ENCODE data around the gene MRPS18A.
A peak's percentile ranks its signal among the peaks of the same experiment; 100 is the strongest.

The MRPS18A gene

DNA sequence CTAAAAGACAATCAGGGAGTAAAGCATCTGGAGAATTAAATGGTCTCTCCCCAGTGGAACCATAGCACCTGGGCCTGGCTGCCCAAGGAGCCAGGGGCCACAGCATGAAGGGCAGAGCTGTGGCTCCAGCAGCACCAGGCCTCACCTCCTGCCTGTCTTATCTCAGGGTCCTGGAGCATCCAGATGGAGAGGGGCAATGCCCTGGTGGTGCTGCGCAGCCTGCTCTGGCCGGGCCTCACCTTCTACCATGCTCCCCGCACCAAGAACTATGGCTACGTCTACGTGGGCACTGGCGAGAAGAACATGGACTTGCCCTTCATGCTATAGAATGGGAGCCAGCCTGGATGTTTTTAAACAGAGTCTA lies 17.0 kb downstream of the MRPS18A start:
- no peak for DNase-seq (ENCODE audit: extremely low spot score)
- CTCF ChIA-PET = interaction anchor here (1.1 to 1.6 kb wide), 3 partner anchors 40 to 408 kb away, joined by 3 to 4 read pairs (median 3); partner anchors contain the start of gene VEGFA
- POLR2A ChIA-PET = interaction anchor here (1.0 to 2.3 kb wide), 5 partner anchors 17 to 41 kb away, joined by 3 to 9 read pairs (median 4); partner anchors contain the start of genes GTPBP2, MAD2L1BP and MRPS18A
- no peak for TF ChIP-seq ARNT (IDR thresholded peaks at IDR 0.05)
- no peak for TF ChIP-seq TARDBP (IDR thresholded peaks at IDR 0.05)
- TF ChIP-seq, protein P1, sequence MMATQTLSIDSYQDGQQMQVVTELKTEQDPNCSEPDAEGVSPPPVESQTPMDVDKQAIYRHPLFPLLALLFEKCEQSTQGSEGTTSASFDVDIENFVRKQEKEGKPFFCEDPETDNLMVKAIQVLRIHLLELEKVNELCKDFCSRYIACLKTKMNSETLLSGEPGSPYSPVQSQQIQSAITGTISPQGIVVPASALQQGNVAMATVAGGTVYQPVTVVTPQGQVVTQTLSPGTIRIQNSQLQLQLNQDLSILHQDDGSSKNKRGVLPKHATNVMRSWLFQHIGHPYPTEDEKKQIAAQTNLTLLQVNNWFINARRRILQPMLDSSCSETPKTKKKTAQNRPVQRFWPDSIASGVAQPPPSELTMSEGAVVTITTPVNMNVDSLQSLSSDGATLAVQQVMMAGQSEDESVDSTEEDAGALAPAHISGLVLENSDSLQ (IDR thresholded peaks at IDR 0.05) = no peak
- TF ChIP-seq CTBP1 (IDR thresholded peaks at IDR 0.05; ENCODE audit: borderline replicate concordance) = no peak
- no peak for TF ChIP-seq SUZ12 (IDR thresholded peaks at IDR 0.05)
- no peak for TF ChIP-seq HDGF (IDR thresholded peaks at IDR 0.05; ENCODE audit: borderline replicate concordance)
- no peak for TF ChIP-seq ZNF384 (IDR thresholded peaks at IDR 0.05)
- TF ChIP-seq L3MBTL2 (conservative IDR thresholded peaks at IDR 0.05) = no peak
- no peak for TF ChIP-seq FOXK2 (IDR thresholded peaks at IDR 0.05)
- TF ChIP-seq LEF1 (IDR thresholded peaks at IDR 0.05; ENCODE audit: borderline replicate concordance) = no peak
- TF ChIP-seq FOXM1 (IDR thresholded peaks at IDR 0.05; ENCODE audit: borderline replicate concordance) = no peak

GRCh38 chr6:43669922-43670622 lies 17.5 kb downstream of the MRPS18A start:
- POLR2A ChIA-PET = interaction anchor here (1.0 to 2.3 kb wide), 3 partner anchors 26 to 41 kb away, joined by 3 to 9 read pairs (median 4); partner anchors contain the start of genes GTPBP2 and MAD2L1BP

GRCh38 chr6:43669050-43669921 lies 18.3 kb downstream of the MRPS18A start:
- DNase-seq (ENCODE audit: extremely low spot score) = no peak
- ChIA-PET CTCF (interaction anchor here (0.8 to 1.6 kb wide), 7 partner anchors 38 to 410 kb away, joined by 3 to 4 read pairs (median 3); partner anchors contain the start of gene VEGFA), POLR2A (interaction anchor here (1.0 to 3.4 kb wide), 3 partner anchors 34 to 40 kb away, joined by 4 to 13 read pairs (median 9); partner anchors contain the start of genes GTPBP2 and MAD2L1BP)
- TF ChIP-seq FOXA1 (IDR thresholded peaks at IDR 0.05) (no peak), SUZ12 (IDR thresholded peaks at IDR 0.05) (no peak), HDGF (IDR thresholded peaks at IDR 0.05; ENCODE audit: borderline replicate concordance) (no peak), NFRKB (IDR thresholded peaks at IDR 0.05) (no peak), ARNT (IDR thresholded peaks at IDR 0.05) (no peak), CTBP1 (IDR thresholded peaks at IDR 0.05; ENCODE audit: borderline replicate concordance) (no peak), TARDBP (IDR thresholded peaks at IDR 0.05) (no peak)
- TF ChIP-seq, protein P1 (IDR thresholded peaks at IDR 0.05) = no peak

More at GRCh38 chr6:43669922-43670622, 17.5 kb downstream of the MRPS18A start:
- no peak for DNase-seq (ENCODE audit: extremely low spot score)
- CTCF ChIA-PET = interaction anchor here (0.8 to 1.6 kb wide), 7 partner anchors 39 to 409 kb away, joined by 3 to 4 read pairs (median 3); partner anchors contain the start of gene VEGFA
- TF ChIP-seq ZNF384 (IDR thresholded peaks at IDR 0.05) = no peak
- no peak for TF ChIP-seq SP1 (IDR thresholded peaks at IDR 0.05)
- no peak for TF ChIP-seq ELF4 (IDR thresholded peaks at IDR 0.05)
- no peak for TF ChIP-seq L3MBTL2 (conservative IDR thresholded peaks at IDR 0.05)
- no peak for TF ChIP-seq TARDBP (IDR thresholded peaks at IDR 0.05)
- TF ChIP-seq LEF1 (IDR thresholded peaks at IDR 0.05; ENCODE audit: borderline replicate concordance) = no peak

DNA sequence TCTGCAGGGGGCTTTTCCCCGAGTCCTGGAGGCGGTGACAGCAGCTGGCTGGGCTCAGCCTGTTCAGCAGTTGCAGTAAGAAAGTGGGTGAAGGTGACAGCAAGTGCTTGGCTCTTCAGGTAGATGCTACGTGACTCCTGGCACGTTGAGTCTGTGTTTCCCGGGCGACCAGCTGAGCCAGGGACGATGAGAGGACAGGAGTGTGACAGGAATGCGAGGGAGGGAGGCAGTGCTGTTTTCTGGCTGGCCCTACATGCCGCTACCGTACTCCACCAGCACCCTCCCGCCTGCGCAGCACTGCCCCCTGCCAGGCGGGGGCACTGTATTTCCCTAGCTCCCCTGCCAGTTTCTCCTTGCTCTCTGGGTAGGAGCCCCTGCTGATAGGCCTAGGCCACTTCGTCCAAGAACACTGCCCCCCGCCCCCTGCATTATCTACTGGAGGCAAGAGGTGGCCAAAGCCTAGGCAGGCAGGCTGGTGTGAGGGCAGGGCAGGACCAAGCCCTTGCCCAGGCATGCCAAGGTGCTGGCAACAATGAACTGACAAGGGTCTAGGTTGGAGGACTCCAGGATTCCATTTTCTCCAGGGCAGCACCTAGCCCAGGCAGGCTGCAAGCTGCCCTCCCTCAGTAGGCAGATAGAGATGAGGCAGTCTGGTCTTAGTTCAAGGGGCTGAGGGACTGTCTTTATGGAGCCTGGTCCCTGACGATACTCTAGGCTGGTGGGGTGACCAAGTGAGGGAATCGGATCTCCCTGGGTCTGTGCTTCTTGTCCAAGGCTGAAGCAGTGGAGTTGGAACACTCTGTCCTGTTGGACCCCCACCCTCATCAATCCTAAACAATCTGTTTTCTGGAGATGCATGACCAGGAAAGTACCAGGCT lies 19.2 kb downstream of the MRPS18A start:
- peak; percentile 68 for DNase-seq (ENCODE audit: extremely low spot score)
- CTCF ChIA-PET = interaction anchor here (0.5 to 3.7 kb wide), 12 partner anchors 11 to 410 kb away, joined by 3 to 14 read pairs (median 3); partner anchors contain the start of gene VEGFA
- TF ChIP-seq NFRKB (IDR thresholded peaks at IDR 0.05) (no peak), SUZ12 (IDR thresholded peaks at IDR 0.05) (no peak), ZNF384 (IDR thresholded peaks at IDR 0.05) (no peak), CTBP1 (IDR thresholded peaks at IDR 0.05; ENCODE audit: borderline replicate concordance) (no peak), SP1 (IDR thresholded peaks at IDR 0.05) (no peak), FOXK2 (IDR thresholded peaks at IDR 0.05) (no peak), ARNT (IDR thresholded peaks at IDR 0.05) (no peak), HDGF (IDR thresholded peaks at IDR 0.05; ENCODE audit: borderline replicate concordance) (no peak)
- POLR2A ChIA-PET = interaction anchor here (0.7 to 3.4 kb wide), 4 partner anchors 28 to 41 kb away, joined by 3 to 13 read pairs (median 4); partner anchors contain the start of genes GTPBP2 and MAD2L1BP

DNA sequence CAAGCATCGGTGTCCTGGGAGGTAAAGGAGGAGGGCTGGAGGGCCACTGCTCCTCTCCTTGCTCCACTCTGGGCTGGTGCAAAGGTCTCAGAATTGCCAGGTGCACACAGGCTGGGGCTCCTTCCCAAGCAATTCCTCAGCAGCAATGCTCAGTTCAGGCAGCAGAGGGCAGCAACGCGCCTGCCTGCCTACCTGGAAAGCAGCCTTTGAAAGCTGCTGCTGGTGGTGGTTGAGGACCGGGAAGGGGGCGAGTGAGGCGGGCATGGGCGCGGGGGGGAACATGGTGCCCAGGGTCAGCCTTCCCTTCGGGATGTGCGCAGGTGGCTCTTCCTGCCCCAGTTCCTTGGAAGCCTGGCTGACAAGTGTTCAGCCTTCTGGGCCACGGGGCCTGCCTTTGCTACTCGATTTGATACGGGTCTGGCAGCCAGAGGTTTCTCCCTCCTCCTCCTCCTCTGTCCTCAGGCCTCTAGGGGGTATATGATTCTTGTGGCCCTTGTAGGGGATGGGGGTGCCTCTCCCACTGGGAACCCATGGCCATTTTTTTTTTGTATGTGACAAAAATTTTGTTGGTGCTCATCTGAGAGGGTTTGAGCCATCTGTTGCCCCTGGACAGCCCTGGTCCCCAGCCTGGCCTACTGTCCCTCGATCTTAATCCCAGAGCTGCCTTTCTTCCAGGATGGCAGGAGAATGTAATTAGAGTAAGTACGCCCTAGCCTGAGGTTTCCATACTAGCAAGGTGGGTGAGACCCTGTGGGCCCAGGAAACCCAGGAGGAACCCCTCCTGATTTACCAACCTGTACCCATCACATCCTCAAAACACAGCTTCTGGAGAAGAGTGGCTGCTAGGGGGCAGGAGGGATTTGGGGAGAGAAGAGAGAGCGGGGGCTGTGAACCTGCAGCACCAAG lies 20.1 kb downstream of the MRPS18A start:
- ChIA-PET POLR2A (interaction anchor here (0.7 to 3.4 kb wide), 5 partner anchors 29 to 40 kb away, joined by 3 to 13 read pairs (median 4); partner anchors contain the start of genes GTPBP2 and MAD2L1BP), CTCF (interaction anchor here (0.5 to 3.7 kb wide), 18 partner anchors 11 to 411 kb away, joined by 3 to 14 read pairs (median 3); partner anchors contain the start of genes RSPH9 and VEGFA)
- TF ChIP-seq BHLHE40 (IDR thresholded peaks at IDR 0.05; ENCODE audit: borderline replicate concordance) (no peak), ELF4 (IDR thresholded peaks at IDR 0.05) (no peak), SUZ12 (IDR thresholded peaks at IDR 0.05) (no peak), L3MBTL2 (conservative IDR thresholded peaks at IDR 0.05) (no peak)
- DNase-seq (ENCODE audit: extremely low spot score) = peak; percentile 86

Data from HEK293T (cell line).